ENCODE results near the gene CENPP.

The CENPP gene

DNA sequence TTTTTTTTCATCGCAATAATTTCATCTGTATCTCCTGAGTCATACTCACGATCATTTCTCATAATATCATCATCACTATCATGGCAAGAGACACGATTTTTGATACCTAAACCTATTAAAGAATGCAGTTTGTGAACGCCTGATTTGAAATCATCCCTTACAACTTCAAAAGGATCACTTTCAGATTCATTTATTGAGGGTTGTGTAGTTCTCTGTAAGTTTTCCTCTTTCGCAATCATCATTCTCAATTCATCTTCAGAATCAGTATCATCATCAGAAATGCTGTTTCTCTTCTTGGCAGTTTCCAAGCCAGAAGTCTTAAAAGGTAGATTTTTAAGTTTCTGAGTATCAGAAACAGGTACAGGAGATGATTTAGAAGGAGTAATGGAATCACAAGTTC lies 10.3 kb upstream of the CENPP start:
- FAIRE-seq: peak; percentile 21

DNA sequence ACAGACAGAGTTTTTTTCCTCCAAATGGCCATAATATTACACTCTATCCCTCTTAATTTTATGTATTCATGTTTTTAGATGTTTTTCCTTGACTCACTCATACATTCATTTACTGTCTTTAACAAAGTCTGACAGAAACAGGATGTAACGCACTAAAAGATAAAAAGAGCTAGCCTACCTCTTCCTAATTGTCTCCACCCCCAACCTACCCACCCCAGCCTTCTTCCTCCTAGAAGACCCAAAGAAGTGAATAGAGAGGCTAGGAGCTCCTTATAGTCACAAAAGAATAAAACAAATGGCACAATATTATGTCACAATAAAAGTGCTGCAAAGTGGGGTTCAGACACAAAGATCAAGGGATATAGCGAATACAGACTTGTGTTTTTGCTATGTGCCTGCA lies 1.3 kb upstream of the CENPP start:
- FAIRE-seq: no peak

DNA sequence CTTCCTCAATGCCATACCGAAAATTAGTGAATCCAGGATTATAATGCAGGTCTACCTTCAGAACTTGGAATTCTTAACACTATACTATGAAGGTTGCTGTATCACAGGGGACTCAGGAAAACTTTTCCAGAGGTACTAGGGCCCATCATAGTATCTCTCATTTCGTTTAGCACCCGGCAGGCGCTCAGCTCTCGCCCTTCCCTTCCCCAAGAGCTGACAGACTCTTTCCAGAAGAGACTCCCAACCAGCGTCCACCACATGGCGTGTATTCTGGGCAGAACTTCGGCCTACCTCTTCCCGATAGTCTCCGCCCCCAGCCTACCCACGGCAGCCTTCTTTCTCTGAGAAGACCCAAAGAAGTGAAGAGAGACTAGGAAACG lies 874 bp upstream of the CENPP start:
- FAIRE-seq: no peak

DNA sequence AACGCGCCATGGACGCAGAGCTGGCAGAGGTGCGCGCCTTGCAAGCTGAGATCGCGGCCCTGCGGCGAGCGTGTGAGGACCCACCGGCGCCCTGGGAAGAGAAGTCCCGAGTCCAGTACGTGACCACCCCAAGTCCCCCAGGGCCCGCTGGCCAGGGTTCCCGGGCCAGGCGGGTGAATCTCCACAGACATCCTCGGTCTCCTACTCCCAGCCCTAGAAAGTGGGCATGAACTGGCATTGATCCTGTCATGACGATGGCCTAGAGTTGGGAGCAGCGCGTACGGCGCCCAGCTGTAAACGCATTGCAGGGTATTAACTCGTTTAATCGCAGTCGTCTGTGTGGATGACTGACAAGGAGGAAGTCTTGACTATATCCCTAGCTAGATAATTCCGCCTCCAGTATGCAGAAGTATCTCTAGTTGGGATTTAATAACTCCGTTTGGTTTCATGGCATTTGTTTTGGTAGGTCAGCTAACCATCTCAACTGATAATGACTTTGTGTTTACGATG lies 293 bp downstream of the CENPP start:
- FAIRE-seq: no peak

DNA sequence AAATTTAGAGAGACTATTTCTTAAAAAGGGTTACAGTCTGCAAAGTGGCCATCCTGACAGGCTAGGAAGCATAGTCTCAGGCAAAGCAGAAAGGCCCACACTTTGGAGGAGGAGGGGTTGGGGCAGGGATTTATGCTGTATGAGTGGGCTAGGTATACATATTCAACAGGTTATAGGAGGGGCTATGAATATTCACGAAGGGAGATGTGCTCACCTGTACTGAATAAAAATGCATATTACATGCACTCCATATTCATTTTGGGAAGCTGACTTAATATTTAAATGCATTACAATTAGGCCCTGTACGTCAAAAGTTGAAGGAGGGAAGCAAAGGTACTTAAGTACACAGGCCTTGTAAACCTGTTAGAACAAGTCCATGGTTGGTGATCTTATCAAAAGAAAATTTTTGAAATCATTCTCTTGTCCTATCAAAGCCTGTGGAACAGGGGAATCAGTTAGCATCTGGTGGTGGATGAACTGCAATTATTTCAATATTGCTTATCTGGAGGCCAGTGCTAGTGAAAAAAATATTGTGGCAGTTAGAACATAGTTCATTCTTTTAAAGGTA lies 1.6 kb downstream of the CENPP start:
- FAIRE-seq: no peak

DNA sequence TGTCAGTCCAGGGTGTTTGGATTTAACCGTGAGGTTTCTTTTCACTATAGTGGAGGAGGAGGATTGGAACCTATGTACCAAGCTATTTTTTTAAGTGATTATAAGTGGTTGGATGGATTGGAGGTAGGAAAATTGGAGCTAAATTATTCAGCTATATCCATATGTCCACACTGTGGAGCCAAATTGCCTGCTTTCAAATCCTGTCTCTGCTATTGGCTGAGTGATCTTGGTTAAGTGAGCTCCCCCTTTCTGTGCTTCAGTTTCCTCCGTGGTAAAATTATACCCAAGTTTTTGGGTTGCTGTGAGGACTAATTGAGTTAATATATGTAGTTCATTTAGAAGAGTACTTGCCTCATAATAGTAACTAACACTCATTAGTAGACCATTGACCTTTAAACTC lies 2.5 kb downstream of the CENPP start:
- no peak for FAIRE-seq

DNA sequence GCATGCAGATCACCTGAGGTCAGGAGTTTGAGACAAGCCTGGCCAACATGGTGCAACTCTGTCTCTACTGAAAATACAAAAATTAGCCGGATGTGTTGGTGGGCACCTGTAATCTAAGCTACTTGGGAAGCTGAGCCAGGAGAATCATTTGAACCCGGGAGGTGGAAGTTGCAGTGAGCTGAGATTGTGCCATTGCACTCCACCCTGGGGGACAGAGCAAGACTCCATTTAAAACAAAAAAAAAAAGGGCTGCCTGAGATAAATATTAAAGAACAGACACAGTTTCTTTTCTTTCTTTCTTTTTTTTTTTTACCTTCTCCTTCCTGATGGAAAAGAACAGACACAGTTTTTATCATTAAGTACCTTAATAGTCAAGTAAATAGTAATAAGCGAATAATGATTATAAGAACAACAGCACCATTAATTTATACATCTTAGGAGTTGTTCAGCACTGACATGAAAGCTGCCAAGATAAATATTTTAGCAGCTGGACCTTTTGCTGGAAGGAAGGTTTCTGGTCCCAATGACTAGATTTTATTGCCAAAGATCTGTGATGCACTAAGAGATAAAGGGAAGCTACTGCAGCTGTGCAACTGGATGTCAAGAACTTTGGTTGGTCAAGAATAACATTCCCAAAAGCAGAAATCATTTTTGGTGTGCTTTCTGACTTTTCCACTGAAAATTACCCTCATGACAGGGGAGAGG lies 7.0 kb downstream of the CENPP start:
- no peak for FAIRE-seq

DNA sequence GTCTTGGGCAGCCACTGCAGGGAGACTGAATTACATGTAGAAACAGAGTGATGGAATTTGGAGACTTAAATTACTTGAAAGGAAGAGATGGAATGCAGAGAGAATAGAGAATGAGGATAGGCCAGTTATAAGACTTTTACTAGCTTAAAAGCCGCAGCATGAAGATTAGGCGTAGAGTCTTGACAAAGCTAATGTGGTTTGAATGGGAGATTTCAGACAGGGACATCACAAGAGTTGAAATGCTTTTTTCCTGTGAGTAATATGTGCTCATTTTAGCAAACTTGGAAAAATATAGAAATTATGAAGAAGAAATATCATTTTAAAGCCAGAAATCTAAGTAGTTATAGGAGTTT lies 7.5 kb downstream of the CENPP start:
- FAIRE-seq: no peak

DNA sequence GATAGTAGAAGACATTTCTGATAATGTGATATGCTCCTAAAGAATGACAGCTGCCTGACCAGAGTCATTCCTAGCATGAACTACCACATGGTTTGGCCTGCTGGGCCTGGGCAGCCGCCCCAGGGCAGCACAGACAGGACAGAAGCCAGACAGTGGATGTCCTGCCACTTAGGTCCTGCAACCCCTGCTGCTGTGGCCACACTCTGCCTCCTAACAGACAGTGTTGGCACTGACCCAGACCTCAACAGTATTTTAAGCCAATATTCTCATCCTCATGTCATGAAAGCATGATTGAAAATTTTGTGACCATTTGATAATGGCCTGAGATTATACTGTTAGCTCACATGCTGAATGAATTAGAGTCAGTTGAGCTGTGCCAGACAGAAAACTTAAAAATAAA lies 15.8 kb downstream of the CENPP start:
- no peak for FAIRE-seq

DNA sequence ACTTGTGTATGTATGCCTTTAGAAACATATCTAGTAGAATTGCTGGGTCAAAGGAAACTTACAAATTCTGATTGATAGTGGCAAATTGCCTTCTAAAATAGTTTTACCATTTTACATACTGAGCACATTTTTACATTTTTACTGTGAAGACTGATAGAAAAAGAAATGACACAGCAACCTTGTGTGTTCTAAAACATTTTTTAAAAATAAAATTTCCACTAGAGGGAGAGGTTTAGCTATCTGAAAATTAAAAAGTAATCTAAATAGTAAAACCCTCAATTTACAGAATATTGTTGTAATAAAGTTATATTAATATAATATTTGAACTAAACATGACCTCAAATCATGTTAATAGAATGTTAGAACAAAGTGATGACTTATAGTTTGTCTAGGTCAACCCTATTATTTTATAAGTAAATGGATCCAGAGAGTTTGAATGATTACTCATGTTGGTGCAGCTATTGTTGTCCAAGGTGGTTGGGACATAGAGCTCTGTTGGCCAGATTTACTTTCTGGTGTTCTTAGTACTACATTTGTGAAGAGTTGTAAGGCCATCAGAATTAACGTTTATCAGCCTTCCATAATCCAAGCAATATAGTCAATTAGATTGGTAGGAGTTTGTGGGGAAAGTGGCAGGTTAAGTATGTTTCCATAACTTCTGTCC lies 17.2 kb downstream of the CENPP start:
- FAIRE-seq: no peak

DNA sequence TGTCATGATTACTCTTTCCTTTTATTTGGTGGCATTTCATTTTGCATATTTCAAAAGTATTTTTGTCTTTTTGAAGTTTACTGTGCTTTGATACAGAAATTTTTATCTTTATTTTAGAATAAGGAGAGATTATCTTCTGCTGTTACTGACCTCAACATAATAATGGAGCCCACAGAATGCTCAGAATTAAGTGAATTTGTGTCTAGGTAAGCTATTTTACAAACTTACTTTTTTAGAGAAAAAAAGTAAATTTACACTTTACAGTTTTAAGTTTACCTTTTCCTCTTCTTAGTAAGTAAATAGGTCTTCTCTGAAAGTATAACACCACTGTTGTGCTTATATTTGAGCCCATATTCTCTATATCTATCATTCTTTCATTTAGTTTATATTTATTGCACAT lies 19.8 kb downstream of the CENPP start:
- FAIRE-seq: no peak

DNA sequence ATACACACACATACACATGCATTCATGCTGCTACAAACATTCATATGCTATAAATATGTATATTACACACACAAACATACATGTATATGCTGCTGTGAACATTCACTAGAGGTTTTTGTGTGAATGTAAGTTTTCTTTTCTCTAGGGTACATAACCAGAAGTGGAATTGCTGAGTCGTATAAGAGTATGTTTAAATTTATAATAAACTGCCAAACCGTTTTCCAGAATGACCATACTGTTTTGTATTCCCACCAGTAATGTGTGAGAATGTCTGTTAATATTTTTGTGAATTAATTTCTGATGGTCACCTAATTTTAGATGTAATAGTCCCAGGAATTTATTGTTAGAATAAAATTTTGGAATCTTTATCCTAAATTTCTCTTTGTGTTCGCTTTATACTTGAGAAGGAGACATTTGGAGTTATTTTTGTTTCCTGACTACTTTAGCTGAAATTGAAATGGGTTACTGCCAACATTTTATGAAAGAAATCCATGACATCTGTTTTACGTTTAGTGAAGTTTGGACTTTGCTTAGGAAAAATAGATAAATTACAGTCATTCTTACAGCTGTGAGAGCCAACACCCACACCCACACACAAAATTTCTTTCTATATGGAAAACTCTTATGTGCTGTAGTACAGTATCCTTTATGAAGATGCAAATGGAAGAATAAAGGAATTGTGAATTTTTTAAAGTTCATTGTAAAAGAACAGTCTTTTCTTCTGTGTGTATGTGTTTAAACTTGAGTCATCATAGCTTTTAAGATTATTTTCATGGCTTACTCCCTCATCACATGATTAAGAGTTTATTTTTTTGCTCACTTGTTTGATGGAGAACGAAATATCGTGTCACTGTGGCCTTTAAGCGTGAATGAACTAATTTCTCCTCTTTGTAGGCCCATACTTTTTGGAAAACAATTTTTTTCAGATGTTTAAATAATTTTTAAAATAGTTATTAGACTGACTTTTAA lies 24.3 kb downstream of the CENPP start:
- FAIRE-seq: no peak

DNA sequence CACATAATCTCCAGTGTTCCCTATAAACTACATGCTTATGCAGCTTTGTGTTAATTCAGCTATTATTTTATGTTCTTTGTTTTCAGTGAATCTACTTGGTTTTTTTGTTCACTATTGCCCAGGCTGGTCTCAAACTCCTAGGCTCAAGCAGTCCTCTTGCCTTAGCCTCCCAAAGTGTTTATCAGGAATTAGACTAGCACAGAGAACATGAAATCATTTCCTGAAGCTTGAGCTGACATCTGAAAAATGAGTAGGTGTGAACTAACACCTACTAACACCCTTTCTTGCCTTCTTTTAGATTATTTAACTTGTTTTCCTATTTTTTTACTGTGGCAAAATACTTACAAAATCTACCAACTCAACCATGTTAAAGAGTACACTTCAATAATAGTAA lies 25.0 kb downstream of the CENPP start:
- no peak for FAIRE-seq

DNA sequence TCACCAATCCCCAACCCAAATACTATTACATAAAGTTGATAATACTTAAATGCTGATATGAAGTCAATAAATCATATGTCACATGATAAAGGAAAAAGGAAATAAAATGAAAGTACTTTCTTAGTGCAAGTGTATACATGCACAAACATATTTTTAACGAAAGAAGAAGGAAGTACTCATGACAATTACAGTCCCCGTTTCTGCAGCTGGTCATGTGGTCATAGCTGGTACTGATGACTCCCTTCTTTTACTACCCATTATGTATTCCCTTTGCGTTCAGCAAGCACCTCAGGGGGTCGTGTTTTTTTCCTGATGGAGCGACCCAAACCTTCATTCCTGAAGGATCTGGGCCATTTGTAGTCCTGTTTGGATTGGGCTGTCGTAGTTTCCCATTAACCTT lies 27.3 kb downstream of the CENPP start:
- no peak for FAIRE-seq

DNA sequence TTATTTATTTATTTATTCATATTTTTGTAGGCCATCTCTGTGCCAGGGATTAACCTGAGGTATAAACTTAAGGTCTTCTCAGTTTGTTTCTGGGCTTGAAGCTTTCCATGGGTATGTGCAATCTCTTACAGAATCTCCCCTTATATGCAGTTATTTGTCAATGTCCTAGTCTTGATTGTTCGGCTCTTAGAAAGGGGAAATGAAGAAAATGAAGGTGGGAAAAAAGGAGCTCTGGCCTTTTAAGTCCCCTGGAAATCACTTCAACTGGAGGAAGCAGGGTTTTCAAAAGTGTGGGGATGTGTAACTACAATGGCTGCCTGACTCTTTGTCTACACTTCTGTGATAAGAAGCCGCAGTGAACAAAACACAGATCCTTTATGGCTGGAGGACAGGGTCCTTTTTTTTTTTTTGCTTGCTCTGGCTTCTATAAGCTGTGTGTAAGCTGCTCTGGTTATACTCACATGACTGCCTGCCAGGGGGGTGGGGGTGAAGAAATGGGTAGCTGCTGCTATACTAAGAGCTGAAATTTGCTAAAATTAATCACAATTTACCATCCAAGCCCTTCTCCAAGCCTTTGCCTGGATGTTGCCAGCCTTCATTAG lies 33.7 kb downstream of the CENPP start:
- no peak for FAIRE-seq

DNA sequence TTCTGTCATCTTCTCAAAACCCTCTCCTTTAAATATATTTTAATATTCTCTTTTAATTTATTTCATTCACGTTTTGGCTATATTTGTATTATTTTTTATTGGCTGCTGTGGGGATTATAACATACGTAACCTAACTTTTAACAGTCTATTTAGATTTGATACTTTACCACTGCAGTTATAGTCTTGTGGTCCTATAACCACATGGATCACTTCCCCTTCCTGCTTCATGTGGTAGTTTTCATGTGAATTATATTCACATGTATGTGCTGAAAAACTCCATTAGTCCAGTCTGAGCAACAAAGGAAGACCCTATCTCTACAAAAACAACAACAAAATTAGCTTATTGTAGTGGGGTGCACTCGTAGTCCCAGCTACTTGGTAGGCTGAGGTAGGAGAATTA lies 34.3 kb downstream of the CENPP start:
- no peak for FAIRE-seq

DNA sequence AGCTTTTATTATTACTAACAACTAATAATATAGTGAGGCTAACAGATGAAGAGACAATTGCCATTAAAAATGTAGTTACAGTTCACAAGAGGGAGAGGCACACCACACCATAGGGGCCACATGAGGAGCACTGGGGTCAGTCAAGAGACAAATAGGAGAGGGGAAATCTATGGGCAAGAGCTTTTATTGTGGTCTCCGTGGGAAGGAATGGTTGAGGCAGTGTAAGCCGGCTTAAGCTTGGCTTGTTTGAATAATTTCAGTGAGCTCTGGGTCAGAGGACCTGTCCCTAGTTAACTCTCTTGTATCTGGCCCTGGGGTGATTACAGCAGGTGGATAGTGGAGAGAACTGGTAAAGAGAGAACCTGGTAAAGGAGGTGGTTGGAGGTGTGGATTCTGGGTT lies 43.3 kb downstream of the CENPP start:
- no peak for FAIRE-seq

DNA sequence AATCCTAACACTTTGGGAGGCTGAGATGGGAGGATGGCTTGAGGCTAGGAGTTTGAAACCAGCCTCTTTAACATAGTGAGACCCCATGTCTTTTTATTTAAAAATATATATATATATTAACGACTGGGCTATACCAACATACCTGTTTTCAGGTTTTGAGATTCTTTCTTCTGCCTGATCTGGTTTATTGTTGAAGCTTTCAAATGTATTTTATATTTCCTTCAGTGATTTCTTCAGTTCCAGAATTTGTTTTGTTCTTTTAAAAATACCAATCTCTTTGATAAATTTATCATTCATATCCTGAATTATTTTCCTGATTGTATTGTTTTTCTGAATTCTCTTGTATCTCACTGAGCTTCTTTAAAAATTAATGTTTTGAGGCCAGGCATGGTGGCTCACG lies 47.4 kb downstream of the CENPP start:
- no peak for FAIRE-seq

DNA sequence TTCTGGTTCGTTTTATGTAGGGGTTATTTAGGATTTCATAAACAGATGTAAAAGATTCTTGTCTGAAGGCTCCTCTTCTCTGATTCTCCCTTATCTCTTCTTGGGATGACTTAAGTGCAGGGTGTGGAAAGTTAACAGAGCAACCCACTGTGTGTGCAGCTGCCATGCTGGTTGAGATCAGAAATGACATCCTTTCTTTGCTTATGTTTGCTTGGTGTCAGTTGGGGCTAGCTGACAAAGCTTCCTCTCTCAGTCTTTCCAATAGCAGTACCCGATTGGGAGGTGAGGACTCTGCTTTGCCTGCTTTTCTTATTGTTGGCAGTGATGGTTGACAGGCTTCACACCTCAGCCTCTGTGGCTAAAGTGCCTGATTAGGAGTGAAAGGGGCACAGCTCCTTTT lies 52.1 kb downstream of the CENPP start:
- FAIRE-seq: no peak

DNA sequence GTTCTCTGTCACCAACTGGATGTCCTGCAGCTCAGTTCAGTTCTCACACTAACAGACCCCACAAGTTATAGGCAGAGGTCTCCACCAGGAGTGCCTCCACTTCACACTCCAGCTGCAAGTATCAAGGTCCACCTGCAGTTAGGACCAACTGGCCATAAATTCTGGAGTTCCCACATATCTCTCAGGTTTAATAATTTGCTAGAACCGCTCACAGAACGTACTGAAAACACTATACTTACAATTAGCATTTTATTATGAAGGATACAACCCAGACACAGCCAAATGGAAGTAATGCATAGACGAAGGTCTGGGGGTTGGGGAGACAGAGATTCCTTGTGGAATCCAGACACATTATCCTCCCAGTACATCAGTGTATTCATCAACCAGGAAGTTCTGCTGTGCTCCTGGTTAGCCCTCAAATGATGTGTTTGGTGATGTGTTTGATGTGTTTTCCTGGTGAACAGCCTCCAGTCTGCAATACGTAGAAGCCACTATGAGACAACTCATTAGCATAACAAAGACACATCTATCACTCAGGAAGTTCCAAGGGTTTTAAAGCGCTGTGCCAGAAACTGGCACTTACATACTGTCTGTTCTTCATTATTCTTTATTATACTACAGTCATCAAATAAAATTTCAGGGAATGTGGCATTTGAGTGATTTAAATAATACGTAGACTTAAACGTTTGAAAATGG lies 53.3 kb downstream of the CENPP start:
- no peak for FAIRE-seq

DNA sequence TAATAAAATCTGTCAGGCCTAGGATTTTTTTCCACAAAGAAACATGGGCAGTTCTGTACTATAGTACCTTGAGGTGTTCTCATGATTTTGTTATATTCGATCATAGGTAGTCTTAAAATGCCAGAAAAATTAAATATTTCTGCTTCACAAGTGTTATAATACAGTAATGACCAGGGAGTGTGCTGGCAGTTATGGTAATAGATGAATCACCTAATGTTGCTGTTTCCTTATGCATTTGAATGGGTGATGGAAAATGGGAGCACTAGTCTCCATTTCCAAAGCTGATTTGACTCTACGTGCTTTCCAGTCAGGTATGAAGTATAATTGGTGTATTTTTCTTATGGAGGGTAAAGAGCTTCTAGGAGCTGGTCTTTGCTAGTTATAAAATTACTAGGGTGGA lies 54.9 kb downstream of the CENPP start:
- no peak for FAIRE-seq

DNA sequence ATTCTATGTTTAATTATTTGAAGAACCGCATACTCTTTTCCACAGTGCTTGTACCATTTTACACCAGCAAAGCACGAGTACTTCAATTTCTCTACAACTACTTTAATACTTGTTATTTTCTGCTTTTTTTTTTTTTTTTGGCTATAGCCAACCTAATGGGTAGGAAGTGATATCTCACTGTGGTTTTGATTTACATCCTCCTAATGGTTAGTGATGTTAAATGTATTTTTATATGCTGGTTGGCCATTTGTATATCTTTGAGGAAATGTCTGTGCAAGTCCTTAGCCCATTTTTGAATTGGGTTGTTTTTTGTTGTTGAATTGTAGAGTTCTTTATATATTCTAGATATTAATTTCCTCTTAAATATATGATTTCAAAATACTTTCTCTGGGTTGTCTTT lies 56.0 kb downstream of the CENPP start:
- FAIRE-seq: no peak
